Epithelial cell of esophagus (primary cell): ENCODE data around the gene MITF.

Experiments used
- DNase-seq: peaks from one replicate; pipeline ENCODE4 v3.0.0; 2010; ENCODE audit warnings: low read depth
- H3K4me3 ChIP-seq: 2 replicates; pipeline ENCODE4 v1.5.1; 2011; ENCODE audit warnings: mild to moderate bottlenecking, low read length, control low read depth
- CTCF ChIP-seq: IDR thresholded peaks from 2 replicates; pipeline ENCODE4 v1.5.1; 2011; ENCODE audit warnings: low read depth, mild to moderate bottlenecking, low read length, control low read depth, inconsistent platforms; ENCODE audit not compliant: insufficient read depth; ENCODE audit errors: missing control alignments

Gene MITF

GRCh38 chr3:69772152-69772867 lies 33.0 kb downstream of the MITF start:
- no peak for DNase-seq
- no peak overlapping the region for H3K4me3 ChIP-seq
- TF ChIP-seq CTCF = no peak

DNA sequence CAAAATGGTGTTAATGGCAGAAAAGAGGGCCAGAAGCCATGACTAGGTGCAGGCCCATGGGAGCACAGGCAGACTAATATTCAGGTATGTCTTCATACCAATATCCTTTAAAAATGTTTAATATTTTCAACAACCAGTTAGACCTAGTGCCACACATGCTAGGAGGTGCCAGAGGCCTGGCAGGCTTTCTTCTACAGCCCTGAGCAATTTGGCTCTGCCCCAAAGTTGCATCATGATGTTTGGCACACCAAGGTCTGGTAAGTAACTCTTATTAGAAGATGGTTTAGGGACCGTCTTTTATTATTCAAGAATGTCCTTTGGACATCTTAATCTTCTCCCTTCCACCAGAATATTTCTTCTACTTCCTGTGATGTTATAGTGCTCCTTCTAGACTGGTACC lies 34.8 kb downstream of the MITF start:
- H3K4me3 ChIP-seq = no peak overlapping the region
- no peak for TF ChIP-seq CTCF
- DNase-seq = peak; percentile 62

GRCh38 chr3:69775751-69776150 lies 36.5 kb downstream of the MITF start:
- TF ChIP-seq CTCF = no peak
- no peak overlapping the region for H3K4me3 ChIP-seq
- no peak for DNase-seq

- no peak overlapping the region for H3K4me3 ChIP-seq
- no peak for TF ChIP-seq CTCF
- DNase-seq = no peak
Measured at GRCh38 chr3:69776289-69776688, 37.0 kb downstream of the MITF start.

DNA sequence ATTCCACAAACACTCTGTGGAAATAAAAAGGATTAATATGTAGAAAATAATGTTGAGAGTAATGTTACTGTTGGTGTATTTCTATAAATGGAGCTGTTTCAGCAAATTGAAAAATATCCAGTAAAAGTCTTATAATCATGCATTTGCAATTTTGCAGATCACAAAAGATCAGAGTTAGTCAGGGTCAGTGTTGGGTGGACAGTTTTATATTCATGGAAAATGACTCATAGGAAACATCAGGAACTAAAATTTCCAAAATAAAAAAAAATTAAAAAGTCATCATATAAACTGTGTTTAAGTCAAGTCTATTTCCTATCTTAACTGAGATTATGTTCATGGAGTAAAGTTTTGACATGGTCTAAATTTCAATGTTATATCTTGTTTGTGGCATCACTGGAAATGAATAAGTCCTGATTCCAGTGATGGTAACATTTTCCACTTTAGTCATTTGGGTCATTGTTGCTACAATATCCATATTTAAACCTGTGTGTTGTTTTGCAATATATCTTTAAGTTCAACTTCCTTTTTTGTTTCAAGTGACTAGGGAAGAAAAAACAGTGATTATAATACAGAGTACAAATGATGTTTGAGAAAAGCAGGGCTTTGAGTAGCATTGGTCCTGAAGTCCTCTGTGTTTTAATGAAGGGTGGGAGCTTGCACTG lies 37.8 kb downstream of the MITF start:
- no peak for TF ChIP-seq CTCF
- H3K4me3 ChIP-seq = no peak overlapping the region
- no peak for DNase-seq

- no peak for DNase-seq
- no peak overlapping the region for H3K4me3 ChIP-seq
- TF ChIP-seq CTCF = no peak
Measured at GRCh38 chr3:69777582-69777967, 38.3 kb downstream of the MITF start.

DNA sequence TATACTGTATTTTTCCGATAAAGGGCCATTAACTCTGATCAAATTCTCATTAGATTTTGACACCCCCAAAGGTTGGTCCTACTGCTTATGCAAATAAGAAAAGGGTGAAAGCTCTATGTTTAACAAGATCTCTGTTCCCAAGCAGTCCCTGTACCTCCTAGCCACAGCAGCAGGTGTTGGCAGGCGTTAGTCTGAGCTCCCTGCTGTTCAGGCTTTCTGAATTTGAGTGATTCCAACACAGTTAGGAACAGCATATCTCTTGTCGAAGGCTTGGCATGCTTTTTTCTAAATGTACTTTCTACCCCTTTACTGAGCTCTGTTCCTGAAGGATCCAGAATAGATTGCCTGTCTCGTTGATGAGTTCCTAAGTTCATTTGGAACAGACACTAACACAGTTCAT lies 42.3 kb downstream of the MITF start:
- TF ChIP-seq CTCF = no peak
- DNase-seq = no peak

More for the DNA sequence above, 42.3 kb downstream of the MITF start:
- no peak overlapping the region for H3K4me3 ChIP-seq
